ENCODE results near the gene GORAB.

- no peak for TF ChIP-seq CTCF (IDR thresholded peaks at IDR 0.05)
- no peak for TF ChIP-seq POLR2A (IDR thresholded peaks at IDR 0.05)
Observed at GRCh38 chr1:170594066-170594626, 62.2 kb downstream of the GORAB start.
